Fibroblast of mammary gland (primary cell): ENCODE measurements around the gene RTBDN.
A peak's percentile ranks its signal among the peaks of the same experiment; 100 is the strongest.
"Not testable (repeated sequence)": the region's sequence is repeated elsewhere in the genome, so short reads cannot be mapped to it uniquely, and the experiment has no call there.

Experiments used
- DNase-seq: peaks from one replicate; pipeline ENCODE4 v3.0.0-alpha.2; 2010; ENCODE audit warnings: low read depth
- H3K4me3 ChIP-seq: 2 replicates; pipeline ENCODE4 v1.5.1; 2011; ENCODE audit warnings: low read depth, mild to moderate bottlenecking, low read length, moderate library complexity; ENCODE audit not compliant: control insufficient read depth
- CTCF ChIP-seq: conservative IDR thresholded peaks from 2 replicates; pipeline ENCODE4 v1.5.1; 2011; ENCODE audit warnings: low read depth, low read length, inconsistent platforms; ENCODE audit not compliant: control insufficient read depth, insufficient read depth

RTBDN gene

GRCh38 chr19:12847159-12848139 is 13.1 kb upstream of the RTBDN start:
- no peak overlapping the region for H3K4me3 ChIP-seq
- peak; percentile 50 for TF ChIP-seq CTCF
- DNase-seq = peak; percentile 82

- H3K4me3 ChIP-seq, DNase-seq: not testable (repeated sequence)
Measured at GRCh38 chr19:12846613-12847012, 12.2 kb upstream of the RTBDN start.

GRCh38 chr19:12843999-12844732 is 9.8 kb upstream of the RTBDN start:
- no peak for DNase-seq
- no peak for TF ChIP-seq CTCF
- no peak overlapping the region for H3K4me3 ChIP-seq

- H3K4me3 ChIP-seq = no peak overlapping the region
- no peak for TF ChIP-seq CTCF
- no peak for DNase-seq
Measured at GRCh38 chr19:12843328-12843727, 8.9 kb upstream of the RTBDN start.

- no peak for DNase-seq
- no peak overlapping the region for H3K4me3 ChIP-seq
- no peak for TF ChIP-seq CTCF
Measured at GRCh38 chr19:12842511-12842910, 8.1 kb upstream of the RTBDN start.

GRCh38 chr19:12841094-12841493 is 6.7 kb upstream of the RTBDN start:
- DNase-seq = peak; percentile 27
- no peak for TF ChIP-seq CTCF
- peak overlapping the region; percentile 28 for H3K4me3 ChIP-seq
